Fibroblast of lung (primary cell): ENCODE results near the gene APCDD1L. TPM values are rescaled to one million over a fixed set of nuclear protein-coding genes. Genes with fewer than 3 reads are reported as not detected.

Source experiments
- DNase-seq, 2 donors: peaks; one replicate each; pipeline versions ENCODE4 v3.0.0 to v3.0.0-alpha.2; 2010; ENCODE audit warnings: low read depth in 2 of 2
- H2AFZ ChIP-seq: 2 replicates; pipeline ENCODE4 v1.5.1; 2012; ENCODE audit warnings: low read length, control low read depth, inconsistent platforms
- H3K27ac ChIP-seq: 2 replicates; pipeline ENCODE4 v1.5.1; 2011; ENCODE audit warnings: low read length, control low read depth; ENCODE audit not compliant: insufficient read depth
- H3K27me3 ChIP-seq: 2 replicates; pipeline ENCODE4 v1.5.1; 2011; ENCODE audit warnings: mild to moderate bottlenecking, low read length; ENCODE audit not compliant: control insufficient read depth, insufficient read depth
- H3K36me3 ChIP-seq: 2 replicates; pipeline ENCODE4 v1.5.1; 2011; ENCODE audit warnings: low read length; ENCODE audit not compliant: control insufficient read depth, insufficient read depth
- H3K4me1 ChIP-seq: 2 replicates; pipeline ENCODE4 v1.5.1; 2011; ENCODE audit warnings: low read length; ENCODE audit not compliant: control insufficient read depth, insufficient read depth; ENCODE audit errors: extremely low read depth
- H3K4me2 ChIP-seq: 2 replicates; pipeline ENCODE4 v1.5.1; 2011; ENCODE audit warnings: low read length, control low read depth; ENCODE audit not compliant: insufficient read depth; ENCODE audit errors: extremely low read depth
- H3K4me3 ChIP-seq, 4 experiments: fragments of 200-600 bp in 1 of 4; sonication (generic) in 1 of 4; replicated peaks in 1 of 4; 2 replicates each; pipeline ENCODE4 v1.5.1; 2011 to 2016; ENCODE audit warnings: low read length in 4 of 4, low read depth in 3 of 4, mild to moderate bottlenecking in 3 of 4, control low read depth in 2 of 4, inconsistent platforms in 1 of 4, mixed read lengths in 1 of 4; ENCODE audit not compliant: insufficient read depth in 1 of 4; ENCODE audit errors: control extremely low read depth in 1 of 4
- H3K79me2 ChIP-seq: 2 replicates; pipeline ENCODE4 v1.5.1; 2012; ENCODE audit warnings: mild to moderate bottlenecking, low read length, inconsistent platforms; ENCODE audit not compliant: control insufficient read depth, insufficient read depth
- H3K9ac ChIP-seq: 2 replicates; pipeline ENCODE4 v1.5.1; 2011; ENCODE audit warnings: mild to moderate bottlenecking, low read length, control low read depth; ENCODE audit not compliant: insufficient read depth
- H3K9me3 ChIP-seq: 2 replicates; pipeline ENCODE4 v1.5.1; 2012; ENCODE audit warnings: low read depth, low read length; ENCODE audit not compliant: control insufficient read depth, insufficient read depth
- H4K20me1 ChIP-seq: 2 replicates; pipeline ENCODE4 v1.5.1; 2011; ENCODE audit warnings: low read length; ENCODE audit not compliant: control insufficient read depth, insufficient read depth; ENCODE audit errors: extremely low read depth
- CTCF ChIP-seq, 2 donors: IDR thresholded peaks in 1 of 2; conservative IDR thresholded peaks in 1 of 2; 1 replicate in 1 of 2; 2 replicates in 1 of 2; pipeline ENCODE4 v1.5.1; 2011 to 2012; ENCODE audit warnings: low read length in 2 of 2, control low read depth in 1 of 2, inconsistent platforms in 1 of 2, low read depth in 1 of 2, mild to moderate bottlenecking in 1 of 2
- EZH2 ChIP-seq: IDR thresholded peaks from 2 replicates; pipeline ENCODE4 v1.5.1; 2012; ENCODE audit warnings: low read length, control low read depth, mild to moderate bottlenecking; ENCODE audit errors: missing control alignments
- polyA plus RNA-seq, 2 donors: library from polyadenylated mRNA; depleted of rRNA in 1 of 2; stranded (reverse) in 1 of 2; unstranded in 1 of 2; fragments of >200 nt; gene quantifications; 2 replicates each; pipeline ENCODE4 v1.2.1, GENCODE V29; 2011 to 2012; ENCODE audit warnings: missing spikeins in 1 of 2
- total RNA-seq: library from RNA; depleted of rRNA; stranded (reverse); fragments of >200 nt; gene quantifications from 2 replicates; pipeline ENCODE4 v1.2.1, GENCODE V29; 2014

APCDD1L gene
- total and polyA plus RNA-seq, 2 donors (not counting 1 experiment from before 2014, with no cell fraction given) = 0.18 to 0.99 TPM

DNA sequence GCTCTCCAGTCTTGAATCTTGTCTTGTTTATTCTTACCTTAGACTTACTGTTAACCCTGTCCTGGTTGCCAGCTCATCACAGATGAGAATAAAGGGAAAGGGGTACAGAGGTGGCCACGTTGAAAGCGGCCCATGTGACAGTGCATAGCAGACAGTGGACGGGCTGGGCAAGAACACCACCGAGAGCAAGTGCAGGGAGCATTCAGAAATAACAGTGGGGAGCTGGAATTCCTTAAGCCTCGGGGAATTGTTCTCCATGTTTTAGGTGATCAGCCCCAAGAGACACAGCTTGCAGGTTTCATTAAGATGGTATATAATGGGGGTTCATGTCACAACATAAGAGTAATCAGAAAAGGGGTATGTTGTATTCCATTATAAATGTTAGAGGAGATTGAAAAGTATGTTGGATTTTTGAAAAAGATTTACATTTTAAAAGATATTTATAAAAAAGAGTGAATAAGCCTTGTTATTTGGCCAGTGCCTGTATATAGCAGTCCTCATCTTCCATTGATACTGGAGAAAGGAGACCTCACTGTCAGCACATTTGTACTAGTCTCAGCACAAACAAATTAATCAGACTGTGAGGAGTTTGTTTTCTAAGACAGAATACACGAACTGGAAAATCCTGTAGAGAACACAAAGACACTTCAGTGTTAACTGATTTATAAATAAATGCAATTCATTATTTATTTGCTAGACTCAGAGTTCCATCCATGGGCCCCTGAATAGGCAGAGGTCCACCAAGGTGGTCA is 90.8 kb downstream of the APCDD1L start:
- H3K27ac ChIP-seq = no peak overlapping the region
- no peaks in the 10 kb centered on the region for H3K9me3 ChIP-seq
- no peaks in the 10 kb centered on the region for H4K20me1 ChIP-seq
- H3K4me3 ChIP-seq = no peak overlapping the region
- H2AFZ ChIP-seq = no peak overlapping the region
- no peaks in the 10 kb centered on the region for H3K27me3 ChIP-seq
- H3K36me3 ChIP-seq = peaks cover 5% of the 10 kb centered on the region
- no peak for DNase-seq
- H3K4me2 ChIP-seq = no peak overlapping the region
- H3K4me1 ChIP-seq = peaks cover 6% of the 10 kb centered on the region
- TF ChIP-seq EZH2 (no peak), CTCF (conservative IDR thresholded peaks at IDR 0.05 in 1 of 2, IDR thresholded peaks at IDR 0.05 in 1 of 2; ENCODE audit: low read depth in 1 of 2, low read length in 2 of 2) (no peak)
- H3K79me2 ChIP-seq = peaks cover 58% of the 10 kb centered on the region
- no peak overlapping the region for H3K9ac ChIP-seq

- peaks cover 6% of the 10 kb centered on the region for H3K4me1 ChIP-seq
- H4K20me1 ChIP-seq = no peaks in the 10 kb centered on the region
- H3K27ac ChIP-seq = no peak overlapping the region
- H3K4me3 ChIP-seq = no peak overlapping the region
- H3K9ac ChIP-seq = no peak overlapping the region
- H2AFZ ChIP-seq = no peak overlapping the region
- peaks cover 7% of the 10 kb centered on the region for H3K36me3 ChIP-seq
- H3K27me3 ChIP-seq = no peaks in the 10 kb centered on the region
- H3K9me3 ChIP-seq = no peaks in the 10 kb centered on the region
- H3K4me2 ChIP-seq = no peak overlapping the region
- peaks cover 53% of the 10 kb centered on the region for H3K79me2 ChIP-seq
- peak in 1 of 2 donors; percentile 17 for DNase-seq
- TF ChIP-seq CTCF (conservative IDR thresholded peaks at IDR 0.05 in 1 of 2, IDR thresholded peaks at IDR 0.05 in 1 of 2; ENCODE audit: low read depth in 1 of 2, low read length in 2 of 2) = no peak
- no peak for TF ChIP-seq EZH2
These were observed 93.7 kb downstream of the APCDD1L start for GRCh38 chr20:58421497-58421850.

GRCh38 chr20:58420798-58421496 is 94.3 kb downstream of the APCDD1L start:
- no peak for TF ChIP-seq EZH2
- TF ChIP-seq CTCF (conservative IDR thresholded peaks at IDR 0.05 in 1 of 2, IDR thresholded peaks at IDR 0.05 in 1 of 2; ENCODE audit: low read depth in 1 of 2, low read length in 2 of 2) = no peak
- Histone ChIP-seq H2AFZ (no peak overlapping the region), H3K27me3 (no peaks in the 10 kb centered on the region), H3K4me2 (no peak overlapping the region), H3K4me1 (peaks cover 6% of the 10 kb centered on the region), H3K27ac (no peak overlapping the region), H3K79me2 (peaks cover 51% of the 10 kb centered on the region), H3K36me3 (peaks cover 7% of the 10 kb centered on the region), H3K9ac (no peak overlapping the region), H4K20me1 (no peaks in the 10 kb centered on the region), H3K4me3 (no peak overlapping the region), H3K9me3 (no peaks in the 10 kb centered on the region)
- DNase-seq = peak; percentile 54 to 79
